ENCODE data around the gene AFF1. TPM values are rescaled to one million over a fixed set of nuclear protein-coding genes. Genes with fewer than 3 reads are reported as not detected.

Gene AFF1
- total RNA-seq, 2 experiments from 2014 or later = 28.7 to 69.7 TPM

DNA sequence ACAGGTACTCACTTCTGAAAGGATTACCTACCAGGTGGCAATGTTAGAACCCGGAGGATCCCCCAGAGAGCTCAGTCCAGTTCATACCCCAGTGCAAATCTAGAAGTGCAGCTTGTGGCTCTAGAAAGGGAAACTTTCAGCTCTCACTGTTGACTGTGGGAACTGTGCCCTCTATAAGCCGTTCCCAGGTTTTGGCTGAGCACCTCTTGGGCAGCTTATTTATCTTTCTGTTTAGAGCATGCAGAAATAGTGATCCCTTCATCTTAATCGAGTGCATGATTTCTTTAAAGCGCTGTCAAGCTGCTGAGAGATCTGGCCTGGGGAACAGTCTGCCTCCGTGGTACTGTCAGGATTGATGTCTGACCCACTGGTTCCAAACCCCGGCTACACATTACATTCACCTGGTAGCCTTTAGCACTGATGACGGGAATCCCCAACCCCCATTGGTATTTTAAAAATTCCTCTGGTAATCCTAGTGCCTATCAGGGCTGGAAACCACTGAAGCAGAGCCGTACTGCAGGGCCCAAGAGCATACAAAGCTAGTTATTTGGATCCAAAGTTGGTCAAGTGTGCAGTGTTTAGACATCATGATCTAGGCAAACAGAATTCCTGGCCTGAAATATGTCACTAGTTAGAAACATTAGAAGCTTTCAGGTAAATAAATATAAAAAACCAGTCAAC lies 182.4 kb downstream of the AFF1 start:
- H2AFZ ChIP-seq (ENCODE audit: low read length) = no peak overlapping the region
- no peak overlapping the region for H3K4me2 ChIP-seq (ENCODE audit: low read length)
- peaks cover 75% of the 10 kb centered on the region for H3K36me3 ChIP-seq (ENCODE audit: insufficient read depth, low read length)
- no peak overlapping the region for H3K27ac ChIP-seq (ENCODE audit: low read depth, low read length, poor library complexity, severe bottlenecking)
- no peak for DNase-seq (ENCODE audit: low spot score)
- POLR2A ChIA-PET = interaction anchor here (0.5 to 1.0 kb wide), 2 partner anchors 33 to 100 kb away, joined by 4 to 6 read pairs; no protein-coding TSS in a partner anchor
- H3K79me2 ChIP-seq (ENCODE audit: insufficient read depth, low read depth, low read length) = no peaks in the 10 kb centered on the region
- CTCF ChIA-PET (ENCODE audit: unreplicated experiment) = no interaction called here
- no peaks in the 10 kb centered on the region for H3K9me3 ChIP-seq (ENCODE audit: low read length)
- no peaks in the 10 kb centered on the region for H3K4me1 ChIP-seq (ENCODE audit: insufficient read depth, low read length, poor library complexity, severe bottlenecking)
- H3K4me3 ChIP-seq (ENCODE audit: low read depth, low read length, poor library complexity, severe bottlenecking) = no peak overlapping the region
- H4K20me1 ChIP-seq (ENCODE audit: insufficient read depth, low read length) = no peaks in the 10 kb centered on the region
- intact Hi-C loops (cut with micrococcal nuclease; ENCODE audit: unreplicated experiment) = no loop called here
- no peak for TF ChIP-seq EZH2phosphoT487 (IDR thresholded peaks at IDR 0.05; ENCODE audit: borderline replicate concordance, low read depth, low read length)
- TF ChIP-seq, protein P1, sequence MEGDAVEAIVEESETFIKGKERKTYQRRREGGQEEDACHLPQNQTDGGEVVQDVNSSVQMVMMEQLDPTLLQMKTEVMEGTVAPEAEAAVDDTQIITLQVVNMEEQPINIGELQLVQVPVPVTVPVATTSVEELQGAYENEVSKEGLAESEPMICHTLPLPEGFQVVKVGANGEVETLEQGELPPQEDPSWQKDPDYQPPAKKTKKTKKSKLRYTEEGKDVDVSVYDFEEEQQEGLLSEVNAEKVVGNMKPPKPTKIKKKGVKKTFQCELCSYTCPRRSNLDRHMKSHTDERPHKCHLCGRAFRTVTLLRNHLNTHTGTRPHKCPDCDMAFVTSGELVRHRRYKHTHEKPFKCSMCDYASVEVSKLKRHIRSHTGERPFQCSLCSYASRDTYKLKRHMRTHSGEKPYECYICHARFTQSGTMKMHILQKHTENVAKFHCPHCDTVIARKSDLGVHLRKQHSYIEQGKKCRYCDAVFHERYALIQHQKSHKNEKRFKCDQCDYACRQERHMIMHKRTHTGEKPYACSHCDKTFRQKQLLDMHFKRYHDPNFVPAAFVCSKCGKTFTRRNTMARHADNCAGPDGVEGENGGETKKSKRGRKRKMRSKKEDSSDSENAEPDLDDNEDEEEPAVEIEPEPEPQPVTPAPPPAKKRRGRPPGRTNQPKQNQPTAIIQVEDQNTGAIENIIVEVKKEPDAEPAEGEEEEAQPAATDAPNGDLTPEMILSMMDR (conservative IDR thresholded peaks at IDR 0.05; ENCODE audit: low read length) = no peak
- no peaks in the 10 kb centered on the region for H3K9me2 ChIP-seq (ENCODE audit: insufficient read depth, low read length)
- BruUV-seq (replicated peaks) = no TSS peak

DNA sequence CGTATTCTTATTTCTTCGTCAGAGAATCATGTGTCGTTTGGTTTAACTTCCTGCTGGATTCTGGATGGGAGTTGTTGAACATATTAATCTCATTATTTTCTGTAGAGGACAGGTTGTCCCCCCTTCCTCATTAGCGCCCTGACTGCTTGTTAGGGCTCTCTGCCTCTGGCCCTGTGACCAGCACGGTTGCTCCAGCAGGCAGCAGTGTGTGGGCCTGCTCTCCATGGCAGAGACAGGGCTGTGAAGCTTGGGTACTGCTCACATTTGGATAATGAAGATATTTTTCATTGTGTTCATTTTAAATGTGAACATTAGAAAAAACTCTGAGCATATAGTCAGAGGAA lies 182.9 kb downstream of the AFF1 start:
- TF ChIP-seq EZH2phosphoT487 (IDR thresholded peaks at IDR 0.05; ENCODE audit: borderline replicate concordance, low read depth, low read length) = no peak
- TF ChIP-seq, protein P1 (conservative IDR thresholded peaks at IDR 0.05; ENCODE audit: low read length) = no peak
- CTCF ChIA-PET (ENCODE audit: unreplicated experiment) = no interaction called here

DNA sequence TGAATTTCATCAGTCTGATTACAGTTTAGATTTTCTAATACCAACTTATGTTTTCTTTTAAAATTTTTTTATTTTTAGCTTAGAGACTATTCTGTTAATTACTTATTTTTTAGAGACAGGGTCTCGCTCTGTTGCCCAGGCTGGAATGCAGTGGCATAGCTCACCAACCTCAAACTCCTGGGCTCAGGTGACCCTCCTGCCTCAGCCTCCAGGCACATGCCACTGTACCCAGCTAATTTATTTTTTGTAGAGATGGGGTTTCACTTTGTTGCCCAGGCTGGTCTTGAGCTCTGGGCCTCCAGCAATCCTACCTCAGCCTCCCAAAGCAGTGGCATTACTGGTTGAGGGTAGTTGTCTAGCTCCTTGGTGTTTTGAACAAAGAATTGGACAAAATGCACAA lies 183.6 kb downstream of the AFF1 start:
- no TSS peak for BruUV-seq (replicated peaks)
- Histone ChIP-seq H3K27ac (ENCODE audit: low read depth, low read length, poor library complexity, severe bottlenecking) (no peak overlapping the region), H2AFZ (ENCODE audit: low read length) (no peak overlapping the region), H3K36me3 (ENCODE audit: insufficient read depth, low read length) (peaks cover 67% of the 10 kb centered on the region), H3K9me3 (ENCODE audit: low read length) (no peaks in the 10 kb centered on the region), H3K4me1 (ENCODE audit: insufficient read depth, low read length, poor library complexity, severe bottlenecking) (no peaks in the 10 kb centered on the region), H4K20me1 (ENCODE audit: insufficient read depth, low read length) (no peaks in the 10 kb centered on the region), H3K4me3 (ENCODE audit: low read depth, low read length, poor library complexity, severe bottlenecking) (no peak overlapping the region), H3K9me2 (ENCODE audit: insufficient read depth, low read length) (no peaks in the 10 kb centered on the region), H3K79me2 (ENCODE audit: insufficient read depth, low read depth, low read length) (no peaks in the 10 kb centered on the region), H3K4me2 (ENCODE audit: low read length) (no peak overlapping the region)
- ChIA-PET POLR2A (interaction anchor here (0.5 to 1.1 kb wide), 5 partner anchors 22 to 230 kb away, joined by 3 to 6 read pairs (median 4); no protein-coding TSS in a partner anchor), CTCF (ENCODE audit: unreplicated experiment) (no interaction called here)
- DNase-seq (ENCODE audit: low spot score) = no peak
- TF ChIP-seq EZH2phosphoT487 (IDR thresholded peaks at IDR 0.05; ENCODE audit: borderline replicate concordance, low read depth, low read length) = no peak
- TF ChIP-seq, protein P1 (conservative IDR thresholded peaks at IDR 0.05; ENCODE audit: low read length) = no peak
- intact Hi-C loops (cut with micrococcal nuclease; ENCODE audit: unreplicated experiment) = no loop called here

More for the DNA sequence above, 182.9 kb downstream of the AFF1 start:
- Histone ChIP-seq H3K27ac (ENCODE audit: low read depth, low read length, poor library complexity, severe bottlenecking) (no peak overlapping the region), H3K4me3 (ENCODE audit: low read depth, low read length, poor library complexity, severe bottlenecking) (no peak overlapping the region), H3K9me3 (ENCODE audit: low read length) (no peaks in the 10 kb centered on the region), H3K79me2 (ENCODE audit: insufficient read depth, low read depth, low read length) (no peaks in the 10 kb centered on the region), H3K4me1 (ENCODE audit: insufficient read depth, low read length, poor library complexity, severe bottlenecking) (no peaks in the 10 kb centered on the region), H3K9me2 (ENCODE audit: insufficient read depth, low read length) (no peaks in the 10 kb centered on the region), H4K20me1 (ENCODE audit: insufficient read depth, low read length) (no peaks in the 10 kb centered on the region), H3K36me3 (ENCODE audit: insufficient read depth, low read length) (peaks cover 74% of the 10 kb centered on the region), H3K4me2 (ENCODE audit: low read length) (no peak overlapping the region), H2AFZ (ENCODE audit: low read length) (no peak overlapping the region)
- POLR2A ChIA-PET = interaction anchor here (1.0 kb wide), 1 partner anchor 32 kb away, joined by 4 read pairs; no protein-coding TSS in a partner anchor
- intact Hi-C loops (cut with micrococcal nuclease; ENCODE audit: unreplicated experiment) = no loop called here
- DNase-seq (ENCODE audit: low spot score) = no peak
- no TSS peak for BruUV-seq (replicated peaks)
